Hepatocyte (in vitro differentiated cells): Measurements from ENCODE around the gene PSMG4.

ENCODE experiments used
- EZH2 ChIP-seq: fragments of 200-600 bp; sonication (generic); IDR thresholded peaks from 2 replicates; pipeline ENCODE4 v1.6.1; 2016; ENCODE audit warnings: antibody characterized with exemption, mild to moderate bottlenecking, borderline replicate concordance
- TF ChIP-seq, protein P1 (sequence below): fragments of 200-600 bp; sonication (generic); IDR thresholded peaks from 2 replicates; pipeline ENCODE4 v1.5.1; 2016; ENCODE audit warnings: antibody characterized with exemption, mild to moderate bottlenecking; ENCODE audit not compliant: poor library complexity

DNA sequence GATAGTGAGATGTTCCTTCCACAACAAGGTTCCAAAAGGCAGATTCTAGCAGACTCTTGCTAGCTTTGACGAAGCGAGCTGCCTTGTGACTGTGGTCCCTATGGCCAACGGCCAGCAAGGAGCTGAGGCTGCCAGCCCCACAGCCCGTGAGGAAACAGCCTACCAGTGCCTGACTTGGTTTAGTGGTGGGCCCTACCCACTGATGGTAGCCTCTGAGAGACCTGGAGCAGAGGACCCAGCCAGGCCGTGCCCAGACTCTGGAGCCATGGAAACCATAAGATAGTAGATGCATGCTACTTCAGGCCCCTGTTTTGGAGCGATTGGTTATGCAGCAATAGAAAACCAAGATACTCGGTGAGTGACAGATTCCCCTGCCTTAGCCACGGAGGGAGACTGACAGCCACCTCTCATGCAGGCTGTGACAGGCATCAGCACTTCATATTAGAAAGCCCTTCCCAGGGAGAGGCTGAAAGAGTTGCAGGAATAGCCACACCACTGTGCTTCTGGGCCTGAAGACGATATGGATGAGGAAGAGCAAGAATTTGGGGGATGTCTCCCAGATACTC is 19.2 kb downstream of the PSMG4 start:
- TF ChIP-seq, protein P1, sequence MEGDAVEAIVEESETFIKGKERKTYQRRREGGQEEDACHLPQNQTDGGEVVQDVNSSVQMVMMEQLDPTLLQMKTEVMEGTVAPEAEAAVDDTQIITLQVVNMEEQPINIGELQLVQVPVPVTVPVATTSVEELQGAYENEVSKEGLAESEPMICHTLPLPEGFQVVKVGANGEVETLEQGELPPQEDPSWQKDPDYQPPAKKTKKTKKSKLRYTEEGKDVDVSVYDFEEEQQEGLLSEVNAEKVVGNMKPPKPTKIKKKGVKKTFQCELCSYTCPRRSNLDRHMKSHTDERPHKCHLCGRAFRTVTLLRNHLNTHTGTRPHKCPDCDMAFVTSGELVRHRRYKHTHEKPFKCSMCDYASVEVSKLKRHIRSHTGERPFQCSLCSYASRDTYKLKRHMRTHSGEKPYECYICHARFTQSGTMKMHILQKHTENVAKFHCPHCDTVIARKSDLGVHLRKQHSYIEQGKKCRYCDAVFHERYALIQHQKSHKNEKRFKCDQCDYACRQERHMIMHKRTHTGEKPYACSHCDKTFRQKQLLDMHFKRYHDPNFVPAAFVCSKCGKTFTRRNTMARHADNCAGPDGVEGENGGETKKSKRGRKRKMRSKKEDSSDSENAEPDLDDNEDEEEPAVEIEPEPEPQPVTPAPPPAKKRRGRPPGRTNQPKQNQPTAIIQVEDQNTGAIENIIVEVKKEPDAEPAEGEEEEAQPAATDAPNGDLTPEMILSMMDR = no peak
- TF ChIP-seq EZH2 = no peak
